BE2C (cell line): ENCODE data around the gene HSPA1A.

ENCODE experiments used
- DNase-seq: peaks from one replicate; pipeline ENCODE4 v3.0.0-alpha.2; 2020
- H3K27me3 ChIP-seq: fragments of 250-450 bp; sonication (Bioruptor Pico); 2 replicates; pipeline ENCODE4 v1.5.1; 2020; ENCODE audit warnings: mild to moderate bottlenecking
- H3K36me3 ChIP-seq: fragments of 250-450 bp; sonication (Bioruptor Pico); 2 replicates; pipeline ENCODE4 v1.5.1; 2020; ENCODE audit warnings: mild to moderate bottlenecking
- H3K4me1 ChIP-seq: fragments of 250-450 bp; sonication (Bioruptor Pico); 2 replicates; pipeline ENCODE4 v1.5.1; 2020
- H3K4me3 ChIP-seq: 2 replicates; pipeline ENCODE4 v1.5.1; 2011; ENCODE audit warnings: low read depth, low read length
- H3K9me3 ChIP-seq: fragments of 250-450 bp; sonication (Bioruptor Pico); 2 replicates; pipeline ENCODE4 v1.5.1; 2020
- TF ChIP-seq, protein P1 (sequence below): IDR thresholded peaks from 2 replicates; pipeline ENCODE4 v1.5.1; 2012; ENCODE audit warnings: mild to moderate bottlenecking, low read depth, low read length

The HSPA1A gene

DNA sequence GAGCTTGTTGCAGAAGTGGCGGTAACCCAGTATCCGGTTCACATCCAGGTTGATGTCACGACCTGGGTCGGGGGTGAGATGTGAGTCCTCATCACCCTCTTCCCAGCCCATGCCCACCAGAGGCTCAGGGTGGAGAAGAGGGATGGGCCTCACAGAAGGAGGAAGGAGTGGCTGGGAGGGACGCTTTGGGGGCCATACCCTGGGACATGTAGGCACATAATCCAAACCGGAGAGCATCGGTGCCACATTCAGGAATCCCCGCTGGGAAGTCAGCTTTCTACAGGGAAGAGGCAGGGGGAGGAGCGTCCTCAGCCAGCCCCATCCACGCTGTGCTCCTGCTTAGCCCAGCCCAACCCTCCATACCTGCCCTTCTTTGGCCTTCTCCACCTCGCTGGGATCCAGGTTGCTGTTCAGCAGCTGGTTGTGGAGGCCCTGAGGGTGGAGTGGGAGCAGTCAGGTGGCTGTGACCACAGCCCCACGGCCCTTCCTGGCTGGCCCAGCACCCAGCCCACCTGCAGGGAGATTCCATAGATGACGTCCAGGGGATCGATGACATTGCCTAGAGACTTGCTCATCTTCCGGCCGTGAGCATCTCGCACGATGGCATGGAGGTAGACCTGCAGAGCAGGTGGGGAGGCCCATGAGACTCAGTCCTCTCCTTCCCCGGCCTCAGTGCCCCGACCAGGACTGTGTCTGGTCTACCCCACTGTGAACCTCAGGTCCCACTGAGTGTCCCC is 34.7 kb upstream of the HSPA1A start:
- TF ChIP-seq, protein P1, sequence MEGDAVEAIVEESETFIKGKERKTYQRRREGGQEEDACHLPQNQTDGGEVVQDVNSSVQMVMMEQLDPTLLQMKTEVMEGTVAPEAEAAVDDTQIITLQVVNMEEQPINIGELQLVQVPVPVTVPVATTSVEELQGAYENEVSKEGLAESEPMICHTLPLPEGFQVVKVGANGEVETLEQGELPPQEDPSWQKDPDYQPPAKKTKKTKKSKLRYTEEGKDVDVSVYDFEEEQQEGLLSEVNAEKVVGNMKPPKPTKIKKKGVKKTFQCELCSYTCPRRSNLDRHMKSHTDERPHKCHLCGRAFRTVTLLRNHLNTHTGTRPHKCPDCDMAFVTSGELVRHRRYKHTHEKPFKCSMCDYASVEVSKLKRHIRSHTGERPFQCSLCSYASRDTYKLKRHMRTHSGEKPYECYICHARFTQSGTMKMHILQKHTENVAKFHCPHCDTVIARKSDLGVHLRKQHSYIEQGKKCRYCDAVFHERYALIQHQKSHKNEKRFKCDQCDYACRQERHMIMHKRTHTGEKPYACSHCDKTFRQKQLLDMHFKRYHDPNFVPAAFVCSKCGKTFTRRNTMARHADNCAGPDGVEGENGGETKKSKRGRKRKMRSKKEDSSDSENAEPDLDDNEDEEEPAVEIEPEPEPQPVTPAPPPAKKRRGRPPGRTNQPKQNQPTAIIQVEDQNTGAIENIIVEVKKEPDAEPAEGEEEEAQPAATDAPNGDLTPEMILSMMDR: no peak
- H3K4me1 ChIP-seq: peaks cover 10% of the 10 kb centered on the region
- DNase-seq: no peak
- H3K36me3 ChIP-seq: peaks cover 77% of the 10 kb centered on the region
- H3K4me3 ChIP-seq: no peak overlapping the region
- H3K9me3 ChIP-seq: no peaks in the 10 kb centered on the region
- no peaks in the 10 kb centered on the region for H3K27me3 ChIP-seq

DNA sequence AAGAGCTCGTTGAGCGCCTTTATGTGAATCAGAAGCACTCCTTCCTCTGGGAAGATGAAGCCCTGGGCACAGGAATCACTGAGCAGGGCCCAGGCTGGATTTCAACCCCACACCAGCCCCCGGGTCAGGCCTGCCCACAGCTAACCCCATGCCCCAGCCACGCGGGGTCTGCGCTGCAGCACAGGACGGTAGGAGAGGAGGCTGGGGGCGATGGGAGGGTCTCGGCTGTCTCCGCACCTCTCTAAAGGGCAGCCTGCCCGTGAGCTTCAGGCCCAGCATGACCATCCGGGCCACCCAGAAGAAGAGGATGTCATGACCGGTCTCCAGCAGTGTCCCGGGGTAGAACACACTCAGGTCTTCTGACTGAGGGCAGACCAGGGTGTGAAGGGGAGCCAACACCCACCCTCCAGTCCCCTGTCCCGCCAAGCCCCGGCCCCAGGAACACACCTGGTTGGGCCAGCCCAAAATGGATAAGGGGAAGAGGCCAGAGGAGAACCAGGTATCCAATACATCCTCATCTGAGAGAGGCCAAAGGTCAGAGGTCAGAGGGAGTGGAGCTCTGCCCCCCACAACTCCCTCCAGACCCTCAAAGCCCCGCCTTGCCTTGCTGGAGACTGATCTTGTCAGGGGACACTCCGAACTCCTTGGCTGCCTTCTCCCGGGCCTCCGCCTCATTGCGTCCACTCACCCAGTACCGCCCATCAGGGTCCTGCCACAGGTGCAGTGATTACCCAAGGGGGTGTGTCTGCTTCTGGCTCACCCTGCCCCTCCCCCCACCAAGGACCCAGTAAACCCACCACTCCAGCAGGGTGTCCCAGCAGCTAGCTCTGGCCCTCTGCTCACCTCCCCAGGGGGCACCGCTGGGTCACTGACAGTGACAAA is 33.9 kb upstream of the HSPA1A start:
- Histone ChIP-seq H3K36me3 (peaks cover 79% of the 10 kb centered on the region), H3K4me3 (no peak overlapping the region), H3K9me3 (no peaks in the 10 kb centered on the region), H3K27me3 (no peaks in the 10 kb centered on the region), H3K4me1 (peaks cover 10% of the 10 kb centered on the region)
- DNase-seq: no peak
- TF ChIP-seq, protein P1: no peak

DNA sequence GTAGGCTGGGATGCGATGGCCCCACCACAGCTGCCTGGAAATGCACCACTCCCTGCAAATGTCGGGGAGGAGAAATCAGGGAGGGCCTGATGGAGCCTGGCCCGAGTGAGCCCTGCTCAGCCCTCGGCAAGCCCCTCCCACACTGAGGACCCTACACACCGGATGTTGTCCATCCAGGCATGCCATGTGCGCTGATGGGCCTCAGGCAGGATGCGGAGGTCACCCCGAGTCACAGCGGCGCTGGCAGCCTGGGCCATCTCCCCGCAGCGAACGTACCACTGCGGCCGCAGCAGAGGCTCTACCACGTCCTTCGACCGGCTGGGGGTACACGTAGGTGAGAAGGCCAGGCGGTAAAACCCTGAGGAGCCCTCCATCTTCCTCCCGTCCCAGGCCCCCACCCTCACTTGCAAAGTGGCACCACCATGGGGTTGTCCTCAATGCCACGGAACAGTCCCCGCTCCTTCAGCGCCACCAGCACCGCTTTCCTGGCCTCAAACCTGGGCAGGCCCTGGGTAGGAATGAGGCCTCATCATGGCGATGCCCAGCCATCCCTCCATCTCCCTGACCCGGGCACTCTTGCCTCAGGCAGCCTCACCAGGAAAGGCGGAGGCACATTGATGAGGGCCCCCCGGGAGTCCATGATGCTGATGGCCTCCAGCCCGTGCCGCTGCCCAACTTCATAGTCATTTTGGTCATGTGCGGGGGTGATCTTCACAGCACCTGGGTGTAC is 33.1 kb upstream of the HSPA1A start:
- H3K36me3 ChIP-seq: peaks cover 83% of the 10 kb centered on the region
- H3K4me1 ChIP-seq: peaks cover 4% of the 10 kb centered on the region
- no peaks in the 10 kb centered on the region for H3K9me3 ChIP-seq
- no peak for DNase-seq
- H3K4me3 ChIP-seq: no peak overlapping the region
- H3K27me3 ChIP-seq: no peaks in the 10 kb centered on the region
- TF ChIP-seq, protein P1: no peak

DNA sequence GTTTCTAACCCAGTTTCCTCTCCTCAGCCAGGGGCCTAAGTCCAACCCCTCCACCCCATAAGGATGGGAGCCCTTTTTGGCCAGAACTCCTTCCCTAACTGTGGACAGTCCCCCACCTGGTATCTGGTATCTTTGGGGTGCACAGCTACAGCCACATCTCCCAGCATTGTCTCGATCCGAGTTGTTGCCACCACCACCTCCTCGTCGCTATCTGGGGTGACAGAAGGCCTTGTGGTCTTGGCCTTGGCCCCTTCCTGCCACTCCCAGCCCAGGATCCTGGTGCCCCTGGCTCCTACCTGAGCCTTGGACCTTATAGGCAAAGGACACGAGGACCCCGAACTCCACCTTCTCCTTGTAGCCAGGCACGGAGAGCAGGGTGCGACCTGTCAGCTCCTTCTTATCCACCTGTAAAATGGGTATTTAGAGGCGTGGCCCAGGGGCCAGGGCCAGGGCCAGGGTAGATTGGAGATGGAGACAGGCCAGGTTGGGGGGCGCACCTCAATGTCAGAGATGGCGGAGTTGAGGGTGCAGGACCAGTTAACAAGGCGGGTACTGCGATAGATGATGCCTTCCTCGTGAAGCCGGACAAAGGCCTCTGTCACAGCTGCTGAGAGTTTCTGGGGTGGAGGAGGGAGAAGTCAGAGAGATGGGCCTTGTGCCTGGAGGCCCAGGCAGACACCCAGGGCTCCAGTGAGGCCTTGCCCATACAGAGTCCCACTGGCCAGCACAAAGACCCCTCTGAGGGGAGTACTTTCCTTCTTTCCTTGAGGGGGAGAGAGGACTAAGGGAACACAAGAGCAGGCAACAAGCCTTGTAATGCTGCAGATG is 31.0 kb upstream of the HSPA1A start:
- Histone ChIP-seq H3K4me1 (no peaks in the 10 kb centered on the region), H3K9me3 (no peaks in the 10 kb centered on the region), H3K36me3 (peaks cover 77% of the 10 kb centered on the region), H3K4me3 (no peak overlapping the region), H3K27me3 (no peaks in the 10 kb centered on the region)
- DNase-seq: no peak
- TF ChIP-seq, protein P1: no peak

DNA sequence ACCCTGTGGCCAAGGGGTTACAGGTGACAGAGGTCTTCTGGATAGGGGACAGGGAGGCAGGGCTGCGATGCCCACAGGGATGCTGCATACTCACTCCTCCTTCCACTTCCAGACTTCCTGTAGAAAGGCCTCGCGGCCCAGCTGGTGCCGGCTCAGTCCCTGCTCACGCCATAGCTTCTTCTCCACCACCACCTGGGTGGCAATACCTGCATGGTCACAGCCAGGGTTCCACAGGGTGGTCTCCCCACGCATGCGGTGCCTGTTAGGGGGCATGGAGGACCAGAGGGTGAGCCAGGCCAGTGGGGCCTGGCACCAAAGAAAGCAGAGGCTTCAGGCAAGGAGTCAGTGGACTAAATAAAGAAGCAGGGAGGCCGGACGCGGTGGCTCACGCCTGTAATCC is 29.9 kb upstream of the HSPA1A start:
- H3K4me1 ChIP-seq: no peaks in the 10 kb centered on the region
- no peak overlapping the region for H3K4me3 ChIP-seq
- H3K9me3 ChIP-seq: no peaks in the 10 kb centered on the region
- TF ChIP-seq, protein P1: no peak
- no peaks in the 10 kb centered on the region for H3K27me3 ChIP-seq
- no peak for DNase-seq
- peaks cover 75% of the 10 kb centered on the region for H3K36me3 ChIP-seq
